Measurements from ENCODE around the gene PCP2. TPM values are rescaled to one million over a fixed set of nuclear protein-coding genes. Genes with fewer than 3 reads are reported as not detected.

PCP2 gene
- total and polyA plus RNA-seq, 2 of the 13 experiments (the other 11 are each of a cell fraction or from before 2014, with no cell fraction given): 0.62 TPM; not detected in 1

DNA sequence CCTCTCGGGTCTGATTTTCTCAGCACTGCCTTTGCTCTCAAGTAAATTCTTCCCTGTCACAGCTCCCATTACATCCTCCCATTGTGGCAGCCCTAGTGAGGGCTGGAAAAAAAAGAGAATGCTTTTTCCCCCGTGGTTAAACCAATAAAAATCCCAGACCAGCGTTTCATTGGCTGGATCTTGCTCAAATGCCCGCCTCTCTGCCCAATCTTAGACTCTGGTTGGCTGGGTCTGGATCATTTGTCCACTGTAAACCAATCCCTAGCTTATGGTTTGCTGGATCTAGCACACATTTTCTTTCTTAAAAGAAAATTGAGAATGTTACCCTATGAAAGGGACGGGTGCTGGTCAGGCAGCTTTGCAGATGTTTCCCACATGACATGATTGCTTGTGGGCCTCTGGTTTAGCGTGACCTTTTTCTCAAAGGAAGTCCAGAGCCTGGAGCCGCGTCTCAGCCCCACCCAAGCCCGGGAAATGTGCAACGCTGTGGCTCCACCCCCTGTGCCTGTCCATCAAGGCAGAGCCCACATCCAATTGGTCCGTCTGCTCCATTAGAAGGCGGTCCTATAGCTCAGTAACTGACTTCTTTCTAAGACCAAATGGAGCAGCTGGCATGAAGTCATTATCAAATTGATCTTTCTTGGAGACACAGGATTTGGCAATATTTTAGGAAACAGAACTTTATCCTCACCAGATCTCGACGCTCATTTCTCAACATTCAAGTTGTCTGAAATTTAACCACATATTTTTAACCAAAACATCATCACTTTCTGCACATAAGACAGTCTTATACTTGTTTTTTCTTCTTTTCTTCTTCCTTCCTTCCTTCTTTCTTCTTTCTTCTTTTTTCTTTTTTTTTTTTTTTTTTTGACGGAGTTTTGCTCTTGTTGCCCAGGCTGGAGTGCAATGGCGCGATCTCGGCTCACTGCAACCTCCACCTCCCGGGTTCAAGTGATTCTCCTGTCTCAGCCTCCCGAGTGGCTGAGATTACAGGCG is 40.8 kb upstream of the PCP2 start (continued):
- no peak for TF ChIP-seq RAD21 (CRISPR knock-in tag; IDR thresholded peaks at IDR 0.05)
- no peak for TF ChIP-seq RORA (CRISPR knock-in tag; IDR thresholded peaks at IDR 0.05)

DNA sequence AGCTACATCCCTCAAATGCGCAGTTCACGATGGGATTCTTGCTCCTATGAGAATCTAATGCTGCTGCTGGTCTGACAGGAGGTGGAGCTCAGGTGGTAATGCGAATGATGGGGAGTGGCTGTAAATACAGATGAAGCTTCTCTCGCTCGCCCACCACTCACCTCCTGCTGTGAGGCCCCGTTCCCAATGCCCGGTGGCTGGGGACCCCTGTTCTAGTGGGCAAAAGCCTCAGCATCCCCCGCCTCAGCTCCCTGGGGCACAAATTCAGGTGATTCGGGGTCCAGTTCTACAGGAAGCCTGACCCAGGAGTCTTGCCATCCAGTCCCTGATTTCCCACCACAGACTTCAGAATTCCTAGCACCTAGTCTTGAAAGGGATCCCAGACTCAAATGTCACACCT is 39.0 kb upstream of the PCP2 start:
- intact Hi-C loops (cut with micrococcal nuclease; ENCODE audit: unreplicated experiment) (no loop called here), in situ Hi-C loops (cut with HindIII; ENCODE audit: extremely low pct_ligation_motif_present, low pct_unique_long_range_greater_than_20kb) (no loop called here)
- Histone ChIP-seq H3K4me2 (ENCODE audit: low read depth, low read length) (no peak overlapping the region), H4K20me1 (ENCODE audit: insufficient read depth, low read length) (no peaks in the 10 kb centered on the region), H3K36me3 (replicated peaks in 1 of 2; ENCODE audit: control insufficient read depth in 1 of 2, insufficient read depth in 2 of 2, low read length in 2 of 2) (no peaks in the 10 kb centered on the region), H3K27ac (ENCODE audit: extremely low read length, insufficient read depth, low read length) (no peak overlapping the region), H2AFZ (ENCODE audit: low read length) (no peak overlapping the region), H3K4me3 (replicated peaks in 1 of 3; ENCODE audit: insufficient read depth in 1 of 3, low read depth in 2 of 3, low read length in 3 of 3) (no peak overlapping the region), H3K9me3 (ENCODE audit: low read length) (no peaks in the 10 kb centered on the region), H3K9ac (ENCODE audit: insufficient read depth, low read depth, low read length) (no peak overlapping the region), H3K79me2 (ENCODE audit: insufficient read depth, low read length) (no peaks in the 10 kb centered on the region), H3K27me3 (ENCODE audit: control insufficient read depth in 1 of 2, insufficient read depth in 2 of 2, low read length in 2 of 2) (peaks cover 3 to 36% of the 10 kb centered on the region in 2 experiments; a peak in 2 of 5 replicates), H3K4me1 (ENCODE audit: insufficient read depth, low read length) (peaks cover under 1% of the 10 kb centered on the region; the same call in 1 of the 2 replicates)
- ATAC-seq: no peak
- ChIA-PET POLR2A (no interaction called here), CTCF (ENCODE audit: low intra/inter-chr PET ratio, low total read pairs) (no interaction called here)
- no peak for FAIRE-seq
- 28% methylated on average over 5 of the region's 9 CpGs for WGBS (ENCODE audit: low lambda C conversion rate)
- BruUV-seq (replicated peaks): no TSS peak
- DNase-seq (ENCODE audit: low spot score): no peak
- TF ChIP-seq, protein P1, sequence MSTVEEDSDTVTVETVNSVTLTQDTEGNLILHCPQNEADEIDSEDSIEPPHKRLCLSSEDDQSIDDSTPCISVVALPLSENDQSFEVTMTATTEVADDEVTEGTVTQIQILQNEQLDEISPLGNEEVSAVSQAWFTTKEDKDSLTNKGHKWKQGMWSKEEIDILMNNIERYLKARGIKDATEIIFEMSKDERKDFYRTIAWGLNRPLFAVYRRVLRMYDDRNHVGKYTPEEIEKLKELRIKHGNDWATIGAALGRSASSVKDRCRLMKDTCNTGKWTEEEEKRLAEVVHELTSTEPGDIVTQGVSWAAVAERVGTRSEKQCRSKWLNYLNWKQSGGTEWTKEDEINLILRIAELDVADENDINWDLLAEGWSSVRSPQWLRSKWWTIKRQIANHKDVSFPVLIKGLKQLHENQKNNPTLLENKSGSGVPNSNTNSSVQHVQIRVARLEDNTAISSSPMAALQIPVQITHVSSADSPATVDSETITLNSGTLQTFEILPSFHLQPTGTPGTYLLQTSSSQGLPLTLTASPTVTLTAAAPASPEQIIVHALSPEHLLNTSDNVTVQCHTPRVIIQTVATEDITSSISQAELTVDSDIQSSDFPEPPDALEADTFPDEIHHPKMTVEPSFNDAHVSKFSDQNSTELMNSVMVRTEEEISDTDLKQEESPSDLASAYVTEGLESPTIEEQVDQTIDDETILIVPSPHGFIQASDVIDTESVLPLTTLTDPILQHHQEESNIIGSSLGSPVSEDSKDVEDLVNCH (CRISPR knock-in tag; IDR thresholded peaks at IDR 0.05): no peak
- TF ChIP-seq MAFF (IDR thresholded peaks at IDR 0.05; ENCODE audit: low read depth, low read length): no peak
- TF ChIP-seq GABPA (IDR thresholded peaks at IDR 0.05; ENCODE audit: low read depth, low read length): no peak
- no peak for TF ChIP-seq GABPA (CRISPR knock-in tag; IDR thresholded peaks at IDR 0.05; ENCODE audit: low read depth)
- TF ChIP-seq, protein P2, sequence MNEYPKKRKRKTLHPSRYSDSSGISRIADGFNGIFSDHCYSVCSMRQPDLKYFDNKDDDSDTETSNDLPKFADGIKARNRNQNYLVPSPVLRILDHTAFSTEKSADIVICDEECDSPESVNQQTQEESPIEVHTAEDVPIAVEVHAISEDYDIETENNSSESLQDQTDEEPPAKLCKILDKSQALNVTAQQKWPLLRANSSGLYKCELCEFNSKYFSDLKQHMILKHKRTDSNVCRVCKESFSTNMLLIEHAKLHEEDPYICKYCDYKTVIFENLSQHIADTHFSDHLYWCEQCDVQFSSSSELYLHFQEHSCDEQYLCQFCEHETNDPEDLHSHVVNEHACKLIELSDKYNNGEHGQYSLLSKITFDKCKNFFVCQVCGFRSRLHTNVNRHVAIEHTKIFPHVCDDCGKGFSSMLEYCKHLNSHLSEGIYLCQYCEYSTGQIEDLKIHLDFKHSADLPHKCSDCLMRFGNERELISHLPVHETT (CRISPR knock-in tag; conservative IDR thresholded peaks at IDR 0.05): no peak
- TF ChIP-seq IKZF1 (IDR thresholded peaks at IDR 0.05): no peak
- TF ChIP-seq RAD21 (CRISPR knock-in tag; IDR thresholded peaks at IDR 0.05): no peak
- TF ChIP-seq ZNF431 (CRISPR knock-in tag; IDR thresholded peaks at IDR 0.05; ENCODE audit: borderline replicate concordance, low read depth): no peak
- TF ChIP-seq, protein P3, sequence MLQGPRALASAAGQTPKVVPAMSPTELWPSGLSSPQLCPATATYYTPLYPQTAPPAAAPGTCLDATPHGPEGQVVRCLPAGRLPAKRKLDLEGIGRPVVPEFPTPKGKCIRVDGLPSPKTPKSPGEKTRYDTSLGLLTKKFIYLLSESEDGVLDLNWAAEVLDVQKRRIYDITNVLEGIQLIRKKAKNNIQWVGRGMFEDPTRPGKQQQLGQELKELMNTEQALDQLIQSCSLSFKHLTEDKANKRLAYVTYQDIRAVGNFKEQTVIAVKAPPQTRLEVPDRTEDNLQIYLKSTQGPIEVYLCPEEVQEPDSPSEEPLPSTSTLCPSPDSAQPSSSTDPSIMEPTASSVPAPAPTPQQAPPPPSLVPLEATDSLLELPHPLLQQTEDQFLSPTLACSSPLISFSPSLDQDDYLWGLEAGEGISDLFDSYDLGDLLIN (CRISPR knock-in tag; IDR thresholded peaks at IDR 0.05; ENCODE audit: borderline replicate concordance): no peak
- TF ChIP-seq, protein P4, sequence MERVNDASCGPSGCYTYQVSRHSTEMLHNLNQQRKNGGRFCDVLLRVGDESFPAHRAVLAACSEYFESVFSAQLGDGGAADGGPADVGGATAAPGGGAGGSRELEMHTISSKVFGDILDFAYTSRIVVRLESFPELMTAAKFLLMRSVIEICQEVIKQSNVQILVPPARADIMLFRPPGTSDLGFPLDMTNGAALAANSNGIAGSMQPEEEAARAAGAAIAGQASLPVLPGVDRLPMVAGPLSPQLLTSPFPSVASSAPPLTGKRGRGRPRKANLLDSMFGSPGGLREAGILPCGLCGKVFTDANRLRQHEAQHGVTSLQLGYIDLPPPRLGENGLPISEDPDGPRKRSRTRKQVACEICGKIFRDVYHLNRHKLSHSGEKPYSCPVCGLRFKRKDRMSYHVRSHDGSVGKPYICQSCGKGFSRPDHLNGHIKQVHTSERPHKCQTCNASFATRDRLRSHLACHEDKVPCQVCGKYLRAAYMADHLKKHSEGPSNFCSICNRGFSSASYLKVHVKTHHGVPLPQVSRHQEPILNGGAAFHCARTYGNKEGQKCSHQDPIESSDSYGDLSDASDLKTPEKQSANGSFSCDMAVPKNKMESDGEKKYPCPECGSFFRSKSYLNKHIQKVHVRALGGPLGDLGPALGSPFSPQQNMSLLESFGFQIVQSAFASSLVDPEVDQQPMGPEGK (CRISPR knock-in tag; IDR thresholded peaks at IDR 0.05): no peak
- TF ChIP-seq ZNF607 (CRISPR knock-in tag; IDR thresholded peaks at IDR 0.05; ENCODE audit: borderline replicate concordance): no peak
- TF ChIP-seq, protein P5, sequence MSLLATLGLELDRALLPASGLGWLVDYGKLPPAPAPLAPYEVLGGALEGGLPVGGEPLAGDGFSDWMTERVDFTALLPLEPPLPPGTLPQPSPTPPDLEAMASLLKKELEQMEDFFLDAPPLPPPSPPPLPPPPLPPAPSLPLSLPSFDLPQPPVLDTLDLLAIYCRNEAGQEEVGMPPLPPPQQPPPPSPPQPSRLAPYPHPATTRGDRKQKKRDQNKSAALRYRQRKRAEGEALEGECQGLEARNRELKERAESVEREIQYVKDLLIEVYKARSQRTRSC (CRISPR knock-in tag; IDR thresholded peaks at IDR 0.05; ENCODE audit: low read depth): no peak
- no peak for TF ChIP-seq ZNF468 (CRISPR knock-in tag; IDR thresholded peaks at IDR 0.05)
